ENCODE data around the gene GBP2. TPM values are rescaled to one million over a fixed set of nuclear protein-coding genes. Genes with fewer than 3 reads are reported as not detected.
A peak's percentile ranks its signal among the peaks of the same experiment; 100 is the strongest.

Gene GBP2
- total and polyA plus RNA-seq, 2 donors (not counting 3 experiments of a cell fraction or from before 2014, with no cell fraction given) = 13.1 to 30.2 TPM

- Histone ChIP-seq H3K27ac (ENCODE audit: insufficient read depth, low read depth, low read length) (no peak overlapping the region), H3K9ac (replicated peaks; ENCODE audit: extremely low read depth, insufficient read depth, low read length) (no peak overlapping the region), H2AFZ (ENCODE audit: low read depth, low read length) (no peak overlapping the region), H3K9me3 (replicated peaks; ENCODE audit: control insufficient read depth, insufficient read depth, low read length) (no peaks in the 10 kb centered on the region), H3K27me3 (ENCODE audit: control insufficient read depth in 2 of 2, insufficient read depth in 2 of 2, low read length in 2 of 2) (no peaks in the 10 kb centered on the region), H3K36me3 (ENCODE audit: control insufficient read depth in 2 of 2, extremely low read depth in 1 of 2, insufficient read depth in 2 of 2, low read length in 2 of 2) (no peaks in the 10 kb centered on the region), H3K4me1 (ENCODE audit: control insufficient read depth, extremely low read depth, insufficient read depth, low read length) (no peaks in the 10 kb centered on the region), H4K20me1 (replicated peaks; ENCODE audit: control insufficient read depth, extremely low read depth, insufficient read depth, low read length) (no peaks in the 10 kb centered on the region), H3K9me1 (replicated peaks; ENCODE audit: control insufficient read depth, extremely low read depth, insufficient read depth, low read length) (no peaks in the 10 kb centered on the region), H3K4me3 (replicated peaks in 1 of 3; ENCODE audit: insufficient read depth in 1 of 3, low read depth in 1 of 3, low read length in 3 of 3) (no peak overlapping the region), H3K79me2 (ENCODE audit: control insufficient read depth, insufficient read depth, low read length) (no peaks in the 10 kb centered on the region), H3K4me2 (ENCODE audit: insufficient read depth, low read length) (no peak overlapping the region)
- ChIA-PET CTCF (interaction anchor here (3.1 kb wide), 1 partner anchor 65 kb away, joined by 38 read pairs; no protein-coding TSS in a partner anchor), POLR2A (no interaction called here)
- no peak for FAIRE-seq
- TF ChIP-seq MYC (IDR thresholded peaks at IDR 0.05; ENCODE audit: low read depth, low read length) (no peak), JUN (IDR thresholded peaks at IDR 0.05; ENCODE audit: borderline replicate concordance, insufficient read depth, insufficient read length, low read depth) (no peak), MAX (IDR thresholded peaks at IDR 0.05; ENCODE audit: insufficient read depth, insufficient read length) (no peak), EZH2 (IDR thresholded peaks at IDR 0.05; ENCODE audit: borderline replicate concordance, low read depth, low read length, severe bottlenecking) (no peak), POLR2AphosphoS5 (IDR thresholded peaks at IDR 0.05; ENCODE audit: insufficient read depth, low read depth, low read length) (no peak)
- dilution Hi-C loops (cut with MboI; ENCODE audit: extremely low pct_ligation_motif_present, low sequenced_read_pairs) = no loop called here
- intact Hi-C loops (cut with micrococcal nuclease) = no loop called here
- no TSS peak for BruUV-seq (replicated peaks)
- DNase-seq (ENCODE audit: low read depth, low spot score) = no peak
Measured at GRCh38 chr1:89149976-89150375, 24.1 kb upstream of the GBP2 start.

- Histone ChIP-seq H3K9me3 (replicated peaks; ENCODE audit: control insufficient read depth, insufficient read depth, low read length) (no peaks in the 10 kb centered on the region), H3K4me1 (ENCODE audit: control insufficient read depth, extremely low read depth, insufficient read depth, low read length) (no peaks in the 10 kb centered on the region), H3K27me3 (ENCODE audit: control insufficient read depth in 2 of 2, insufficient read depth in 2 of 2, low read length in 2 of 2) (no peaks in the 10 kb centered on the region), H2AFZ (ENCODE audit: low read depth, low read length) (no peak overlapping the region), H4K20me1 (replicated peaks; ENCODE audit: control insufficient read depth, extremely low read depth, insufficient read depth, low read length) (no peaks in the 10 kb centered on the region), H3K4me3 (replicated peaks in 1 of 3; ENCODE audit: insufficient read depth in 1 of 3, low read depth in 1 of 3, low read length in 3 of 3) (no peak overlapping the region), H3K4me2 (ENCODE audit: insufficient read depth, low read length) (no peak overlapping the region), H3K36me3 (ENCODE audit: control insufficient read depth in 2 of 2, extremely low read depth in 1 of 2, insufficient read depth in 2 of 2, low read length in 2 of 2) (no peaks in the 10 kb centered on the region), H3K9me1 (replicated peaks; ENCODE audit: control insufficient read depth, extremely low read depth, insufficient read depth, low read length) (no peaks in the 10 kb centered on the region), H3K9ac (replicated peaks; ENCODE audit: extremely low read depth, insufficient read depth, low read length) (no peak overlapping the region), H3K27ac (ENCODE audit: insufficient read depth, low read depth, low read length) (no peak overlapping the region), H3K79me2 (ENCODE audit: control insufficient read depth, insufficient read depth, low read length) (no peaks in the 10 kb centered on the region)
- dilution Hi-C loops (cut with MboI; ENCODE audit: extremely low pct_ligation_motif_present, low sequenced_read_pairs) = no loop called here
- POLR2A ChIA-PET = no interaction called here
- peak; percentile 14 for DNase-seq (ENCODE audit: low read depth, low spot score)
- peak; percentile 68 for FAIRE-seq
- BruUV-seq (replicated peaks) = no TSS peak
- TF ChIP-seq, protein P1, sequence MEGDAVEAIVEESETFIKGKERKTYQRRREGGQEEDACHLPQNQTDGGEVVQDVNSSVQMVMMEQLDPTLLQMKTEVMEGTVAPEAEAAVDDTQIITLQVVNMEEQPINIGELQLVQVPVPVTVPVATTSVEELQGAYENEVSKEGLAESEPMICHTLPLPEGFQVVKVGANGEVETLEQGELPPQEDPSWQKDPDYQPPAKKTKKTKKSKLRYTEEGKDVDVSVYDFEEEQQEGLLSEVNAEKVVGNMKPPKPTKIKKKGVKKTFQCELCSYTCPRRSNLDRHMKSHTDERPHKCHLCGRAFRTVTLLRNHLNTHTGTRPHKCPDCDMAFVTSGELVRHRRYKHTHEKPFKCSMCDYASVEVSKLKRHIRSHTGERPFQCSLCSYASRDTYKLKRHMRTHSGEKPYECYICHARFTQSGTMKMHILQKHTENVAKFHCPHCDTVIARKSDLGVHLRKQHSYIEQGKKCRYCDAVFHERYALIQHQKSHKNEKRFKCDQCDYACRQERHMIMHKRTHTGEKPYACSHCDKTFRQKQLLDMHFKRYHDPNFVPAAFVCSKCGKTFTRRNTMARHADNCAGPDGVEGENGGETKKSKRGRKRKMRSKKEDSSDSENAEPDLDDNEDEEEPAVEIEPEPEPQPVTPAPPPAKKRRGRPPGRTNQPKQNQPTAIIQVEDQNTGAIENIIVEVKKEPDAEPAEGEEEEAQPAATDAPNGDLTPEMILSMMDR (IDR thresholded peaks at IDR 0.05; ENCODE audit: extremely low read depth in 1 of 2, insufficient read depth in 1 of 2, low read depth in 1 of 2, low read length in 2 of 2) = peak in 1 of 2 donors; percentile 29
- no peak for TF ChIP-seq GATA2 (IDR thresholded peaks at IDR 0.05; ENCODE audit: insufficient read depth, insufficient read length, low read depth, low read length)
- CTCF ChIA-PET = interaction anchor here (0.7 to 3.1 kb wide), 4 partner anchors 12 to 150 kb away, joined by 3 to 38 read pairs (median 4); no protein-coding TSS in a partner anchor
- intact Hi-C loops (cut with micrococcal nuclease) = no loop called here
Measured at GRCh38 chr1:89149229-89149628, 23.3 kb upstream of the GBP2 start.
